ENCODE results near the gene HEATR5A.

The HEATR5A gene

DNA sequence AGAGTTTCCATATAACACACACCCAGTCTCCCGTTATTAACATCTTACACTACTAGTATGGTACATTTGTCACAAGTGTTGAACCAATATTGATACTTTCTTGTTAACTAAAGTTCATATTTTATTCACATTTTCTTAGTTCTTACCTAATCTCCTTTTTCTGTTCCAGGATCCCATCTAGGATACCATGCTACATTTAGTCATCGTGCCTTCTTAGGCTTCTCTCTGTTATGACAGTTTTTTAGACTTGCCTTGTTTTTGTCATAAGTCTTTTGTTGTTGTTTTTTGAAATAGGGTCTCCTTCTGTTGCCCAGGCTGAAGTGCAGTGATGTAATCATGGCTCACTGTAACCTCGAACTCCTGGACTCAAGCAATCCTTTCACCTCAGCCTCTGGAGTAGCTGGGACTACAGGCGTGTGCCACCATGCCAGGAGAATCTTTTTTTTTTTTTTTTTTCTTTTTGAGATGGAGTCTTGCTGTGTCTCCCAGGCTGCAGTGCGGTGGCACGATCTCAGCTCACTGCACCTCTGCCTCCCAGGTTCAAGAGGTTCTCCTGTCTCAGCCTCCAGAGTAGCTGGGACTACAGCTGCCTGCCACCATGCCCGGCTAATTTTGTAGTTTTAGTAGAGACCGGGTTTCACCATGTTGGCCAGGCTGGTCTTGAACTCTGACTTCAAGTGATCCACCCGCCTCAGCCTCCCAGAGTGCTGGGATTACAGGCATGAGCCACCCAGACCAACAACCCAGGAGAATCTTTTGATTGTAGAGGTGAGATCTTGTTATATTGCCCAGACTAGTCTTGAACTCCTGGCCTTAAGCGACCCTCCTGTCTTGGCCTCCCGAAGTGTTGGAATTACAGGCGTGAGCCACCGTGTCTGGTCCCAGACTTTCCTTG lies 153.7 kb downstream of the HEATR5A start:
- no peak for DNase-seq (ENCODE audit: low read depth in 1 of 2, low spot score in 1 of 2)
- TF ChIP-seq SPI1 (IDR thresholded peaks at IDR 0.05; ENCODE audit: borderline replicate concordance, low read depth) (no peak), GABPA (IDR thresholded peaks at IDR 0.05; ENCODE audit: low read depth) (no peak), POLR2AphosphoS5 (IDR thresholded peaks at IDR 0.05; ENCODE audit: low read depth) (no peak)
- TF ChIP-seq, protein P1, sequence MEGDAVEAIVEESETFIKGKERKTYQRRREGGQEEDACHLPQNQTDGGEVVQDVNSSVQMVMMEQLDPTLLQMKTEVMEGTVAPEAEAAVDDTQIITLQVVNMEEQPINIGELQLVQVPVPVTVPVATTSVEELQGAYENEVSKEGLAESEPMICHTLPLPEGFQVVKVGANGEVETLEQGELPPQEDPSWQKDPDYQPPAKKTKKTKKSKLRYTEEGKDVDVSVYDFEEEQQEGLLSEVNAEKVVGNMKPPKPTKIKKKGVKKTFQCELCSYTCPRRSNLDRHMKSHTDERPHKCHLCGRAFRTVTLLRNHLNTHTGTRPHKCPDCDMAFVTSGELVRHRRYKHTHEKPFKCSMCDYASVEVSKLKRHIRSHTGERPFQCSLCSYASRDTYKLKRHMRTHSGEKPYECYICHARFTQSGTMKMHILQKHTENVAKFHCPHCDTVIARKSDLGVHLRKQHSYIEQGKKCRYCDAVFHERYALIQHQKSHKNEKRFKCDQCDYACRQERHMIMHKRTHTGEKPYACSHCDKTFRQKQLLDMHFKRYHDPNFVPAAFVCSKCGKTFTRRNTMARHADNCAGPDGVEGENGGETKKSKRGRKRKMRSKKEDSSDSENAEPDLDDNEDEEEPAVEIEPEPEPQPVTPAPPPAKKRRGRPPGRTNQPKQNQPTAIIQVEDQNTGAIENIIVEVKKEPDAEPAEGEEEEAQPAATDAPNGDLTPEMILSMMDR (IDR thresholded peaks at IDR 0.05; ENCODE audit: insufficient read depth, low read length): no peak
- TF ChIP-seq, protein P2, sequence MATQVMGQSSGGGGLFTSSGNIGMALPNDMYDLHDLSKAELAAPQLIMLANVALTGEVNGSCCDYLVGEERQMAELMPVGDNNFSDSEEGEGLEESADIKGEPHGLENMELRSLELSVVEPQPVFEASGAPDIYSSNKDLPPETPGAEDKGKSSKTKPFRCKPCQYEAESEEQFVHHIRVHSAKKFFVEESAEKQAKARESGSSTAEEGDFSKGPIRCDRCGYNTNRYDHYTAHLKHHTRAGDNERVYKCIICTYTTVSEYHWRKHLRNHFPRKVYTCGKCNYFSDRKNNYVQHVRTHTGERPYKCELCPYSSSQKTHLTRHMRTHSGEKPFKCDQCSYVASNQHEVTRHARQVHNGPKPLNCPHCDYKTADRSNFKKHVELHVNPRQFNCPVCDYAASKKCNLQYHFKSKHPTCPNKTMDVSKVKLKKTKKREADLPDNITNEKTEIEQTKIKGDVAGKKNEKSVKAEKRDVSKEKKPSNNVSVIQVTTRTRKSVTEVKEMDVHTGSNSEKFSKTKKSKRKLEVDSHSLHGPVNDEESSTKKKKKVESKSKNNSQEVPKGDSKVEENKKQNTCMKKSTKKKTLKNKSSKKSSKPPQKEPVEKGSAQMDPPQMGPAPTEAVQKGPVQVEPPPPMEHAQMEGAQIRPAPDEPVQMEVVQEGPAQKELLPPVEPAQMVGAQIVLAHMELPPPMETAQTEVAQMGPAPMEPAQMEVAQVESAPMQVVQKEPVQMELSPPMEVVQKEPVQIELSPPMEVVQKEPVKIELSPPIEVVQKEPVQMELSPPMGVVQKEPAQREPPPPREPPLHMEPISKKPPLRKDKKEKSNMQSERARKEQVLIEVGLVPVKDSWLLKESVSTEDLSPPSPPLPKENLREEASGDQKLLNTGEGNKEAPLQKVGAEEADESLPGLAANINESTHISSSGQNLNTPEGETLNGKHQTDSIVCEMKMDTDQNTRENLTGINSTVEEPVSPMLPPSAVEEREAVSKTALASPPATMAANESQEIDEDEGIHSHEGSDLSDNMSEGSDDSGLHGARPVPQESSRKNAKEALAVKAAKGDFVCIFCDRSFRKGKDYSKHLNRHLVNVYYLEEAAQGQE (IDR thresholded peaks at IDR 0.05; ENCODE audit: insufficient replicate concordance, low read depth): no peak
- no peak overlapping the region for H3K4me3 ChIP-seq (replicated peaks; ENCODE audit: insufficient read depth, low read length)
- no peaks in the 10 kb centered on the region for H3K27me3 ChIP-seq (ENCODE audit: insufficient read depth, poor library complexity, severe bottlenecking)
- no peak overlapping the region for H3K27ac ChIP-seq (replicated peaks)

DNA sequence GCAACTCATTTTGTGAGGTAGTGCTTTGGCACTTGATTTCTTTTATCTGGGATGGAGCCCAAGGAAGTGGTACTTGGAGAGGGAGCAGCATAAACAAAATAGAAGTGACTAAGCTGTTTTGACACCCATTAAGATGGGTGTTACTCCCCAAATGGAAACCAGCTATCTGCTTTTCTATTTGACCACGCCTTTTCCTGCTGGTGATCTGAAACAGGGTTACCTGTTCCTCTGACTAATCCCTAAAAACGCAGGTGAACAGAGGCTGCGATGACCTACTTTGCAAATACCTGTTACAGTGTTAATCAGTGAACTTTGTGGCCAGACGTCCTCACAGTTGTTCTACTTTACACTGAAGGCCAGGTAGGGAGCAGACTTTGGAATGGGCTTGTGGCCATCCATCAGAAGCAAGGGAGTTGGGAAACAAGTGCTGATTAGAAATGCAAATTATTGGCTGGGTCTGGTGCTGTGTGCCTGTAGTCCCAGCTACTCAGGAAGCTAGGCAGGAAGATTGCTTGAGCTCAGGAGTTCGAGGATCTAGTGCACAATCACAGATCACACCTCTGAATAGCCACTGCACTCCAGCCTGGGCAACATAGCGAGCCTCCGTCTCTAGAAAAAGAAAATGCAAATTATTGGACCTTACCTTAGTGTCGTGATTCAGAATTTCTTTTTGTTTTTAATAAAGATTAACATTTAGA lies 154.5 kb downstream of the HEATR5A start:
- no peak overlapping the region for H3K4me3 ChIP-seq (replicated peaks; ENCODE audit: insufficient read depth, low read length)
- no peaks in the 10 kb centered on the region for H3K27me3 ChIP-seq (ENCODE audit: insufficient read depth, poor library complexity, severe bottlenecking)
- DNase-seq (ENCODE audit: low read depth in 1 of 2, low spot score in 1 of 2): no peak
- TF ChIP-seq, protein P1 (IDR thresholded peaks at IDR 0.05; ENCODE audit: insufficient read depth, low read length): no peak
- H3K27ac ChIP-seq (replicated peaks): no peak overlapping the region

DNA sequence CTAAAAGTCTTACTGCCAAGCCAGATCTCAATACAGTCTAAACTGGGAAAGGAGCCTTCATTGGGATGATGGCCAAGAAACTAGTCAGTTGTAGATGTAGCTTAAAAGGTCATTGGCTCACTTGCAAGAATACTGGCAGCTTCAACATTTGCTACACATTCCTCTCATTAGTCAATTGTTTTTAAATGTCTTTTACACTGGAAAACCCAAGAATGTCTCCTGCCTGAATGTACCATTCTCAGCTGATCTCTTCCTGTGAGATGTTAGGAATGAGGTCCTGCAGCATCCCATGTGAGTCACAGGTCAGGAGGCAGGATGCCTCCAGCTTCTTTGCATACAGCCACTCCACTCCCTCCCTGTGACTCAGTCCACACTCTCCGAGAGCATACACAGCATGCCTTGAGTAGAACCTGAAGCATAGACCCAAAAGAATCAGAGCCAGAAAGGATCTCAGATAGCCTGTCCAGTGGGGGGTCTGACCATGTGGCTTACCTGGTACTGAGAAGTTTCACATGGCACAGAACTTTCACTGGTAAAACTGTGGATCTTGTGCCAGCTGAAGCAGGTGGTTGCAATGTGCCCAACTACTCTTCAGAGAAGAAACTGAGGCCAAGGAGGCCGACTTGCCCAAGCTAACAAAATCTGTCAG lies 156.7 kb downstream of the HEATR5A start:
- TF ChIP-seq POLR2AphosphoS5 (IDR thresholded peaks at IDR 0.05; ENCODE audit: low read depth): no peak
- TF ChIP-seq, protein P1 (IDR thresholded peaks at IDR 0.05; ENCODE audit: insufficient read depth, low read length): no peak
- TF ChIP-seq, protein P2 (IDR thresholded peaks at IDR 0.05; ENCODE audit: insufficient replicate concordance, low read depth): no peak
- TF ChIP-seq SPI1 (IDR thresholded peaks at IDR 0.05; ENCODE audit: borderline replicate concordance, low read depth): no peak
- TF ChIP-seq GABPA (IDR thresholded peaks at IDR 0.05; ENCODE audit: low read depth): no peak
- DNase-seq (ENCODE audit: low read depth in 1 of 2, low spot score in 1 of 2): no peak
- Histone ChIP-seq H3K4me3 (replicated peaks; ENCODE audit: insufficient read depth, low read length) (no peak overlapping the region), H3K27me3 (ENCODE audit: insufficient read depth, poor library complexity, severe bottlenecking) (no peaks in the 10 kb centered on the region), H3K27ac (replicated peaks) (peak overlapping the region; percentile 34)
